ENCODE results near the gene CNKSR3.

Gene CNKSR3

GRCh38 chr6:154448448-154449096 is 61.9 kb downstream of the CNKSR3 start:
- no peak for DNase-seq

GRCh38 chr6:154447954-154448353 is 62.5 kb downstream of the CNKSR3 start:
- DNase-seq: peak; percentile 35

GRCh38 chr6:154446984-154447383 is 63.5 kb downstream of the CNKSR3 start:
- DNase-seq: no peak

- DNase-seq: no peak
Measured at GRCh38 chr6:154445417-154445816, 65.1 kb downstream of the CNKSR3 start.

- DNase-seq: no peak
Measured at GRCh38 chr6:154441995-154442310, 68.5 kb downstream of the CNKSR3 start.

- no peak for DNase-seq
Measured at GRCh38 chr6:154440422-154441043, 70.0 kb downstream of the CNKSR3 start.

- DNase-seq: no peak
Measured at GRCh38 chr6:154440022-154440421, 70.5 kb downstream of the CNKSR3 start.

- DNase-seq: no peak
Measured at GRCh38 chr6:154438882-154439415, 71.5 kb downstream of the CNKSR3 start.

GRCh38 chr6:154435400-154435945 is 75.0 kb downstream of the CNKSR3 start:
- DNase-seq: no peak

- DNase-seq: no peak
Measured at GRCh38 chr6:154434662-154435061, 75.8 kb downstream of the CNKSR3 start.

GRCh38 chr6:154433477-154434241 is 76.8 kb downstream of the CNKSR3 start:
- DNase-seq: no peak

- DNase-seq: no peak
Measured at GRCh38 chr6:154432533-154433476, 77.7 kb downstream of the CNKSR3 start.

- no peak for DNase-seq
Measured at GRCh38 chr6:154430481-154430919, 80.0 kb downstream of the CNKSR3 start.

- no peak for DNase-seq
Measured at GRCh38 chr6:154429711-154430110, 80.8 kb downstream of the CNKSR3 start.

GRCh38 chr6:154428897-154429296 is 81.6 kb downstream of the CNKSR3 start:
- DNase-seq: no peak

GRCh38 chr6:154427446-154427845 is 83.0 kb downstream of the CNKSR3 start:
- DNase-seq: no peak

GRCh38 chr6:154426997-154427396 is 83.5 kb downstream of the CNKSR3 start:
- no peak for DNase-seq

GRCh38 chr6:154425034-154425433 is 85.5 kb downstream of the CNKSR3 start:
- no peak for DNase-seq

GRCh38 chr6:154414021-154414813 is 96.3 kb downstream of the CNKSR3 start:
- DNase-seq: no peak

GRCh38 chr6:154412106-154412820 is 98.2 kb downstream of the CNKSR3 start:
- no peak for DNase-seq

GRCh38 chr6:154411076-154411475 is 99.4 kb downstream of the CNKSR3 start:
- DNase-seq: no peak

Measured in NCI-H1417 treated with DMSO at 0.1 percent for 48 hours (cell line).